Lung (tissue), 16 donors: ENCODE data around the gene ARID1B. TPM values are rescaled to one million over a fixed set of nuclear protein-coding genes. Genes with fewer than 3 reads are reported as not detected.
A peak's percentile ranks its signal among the peaks of the same experiment; 100 is the strongest.

ENCODE experiments used
- ATAC-seq: fragments of 200-7000 bp; cut with Tn5 transposase; one replicate; pipeline ENCODE4 v1.9.1; 2020; ENCODE audit warnings: moderate number of reproducible peaks; ENCODE audit not compliant: insufficient read depth, low FRiP score
- DNase-seq, 3 donors: peaks; one replicate each; pipeline ENCODE4 v3.0.0-alpha.2; 2013 to 2017
- H3K27ac ChIP-seq, 2 donors: one replicate each; pipeline ENCODE4 v1.5.1; 2013; ENCODE audit warnings: mild to moderate bottlenecking in 2 of 2, moderate library complexity in 2 of 2, control low read depth in 1 of 2, inconsistent platforms in 1 of 2, low read depth in 1 of 2, low read length in 1 of 2
- H3K27me3 ChIP-seq, 3 donors: one replicate each; pipeline ENCODE4 v1.5.1; 2013; ENCODE audit warnings: low read length in 2 of 3; ENCODE audit not compliant: control insufficient read depth in 3 of 3, insufficient read depth in 3 of 3
- H3K36me3 ChIP-seq, 4 donors: one replicate each; pipeline ENCODE4 v1.5.1; 2013; ENCODE audit warnings: low read length in 4 of 4, mild to moderate bottlenecking in 1 of 4, moderate library complexity in 1 of 4; ENCODE audit not compliant: control insufficient read depth in 4 of 4, insufficient read depth in 4 of 4
- H3K4me1 ChIP-seq, 5 donors: one replicate each; pipeline ENCODE4 v1.5.1; 2013; ENCODE audit warnings: low read length in 5 of 5, mild to moderate bottlenecking in 2 of 5, moderate library complexity in 1 of 5; ENCODE audit not compliant: control insufficient read depth in 5 of 5, insufficient read depth in 5 of 5
- H3K4me3 ChIP-seq: one replicate; pipeline ENCODE4 v1.5.1; 2013; ENCODE audit warnings: mild to moderate bottlenecking, control low read depth, moderate library complexity
- H3K9ac ChIP-seq, 2 donors: one replicate each; pipeline ENCODE4 v1.5.1; 2013; ENCODE audit warnings: low read length in 2 of 2, control low read depth in 1 of 2; ENCODE audit not compliant: insufficient read depth in 1 of 2
- H3K9me3 ChIP-seq, 4 donors: one replicate each; pipeline ENCODE4 v1.5.1; 2013; ENCODE audit warnings: low read length in 3 of 4, mild to moderate bottlenecking in 1 of 4, moderate library complexity in 1 of 4; ENCODE audit not compliant: control insufficient read depth in 4 of 4, insufficient read depth in 3 of 4
- CTCF ChIP-seq: IDR thresholded peaks from 2 replicates; pipeline ENCODE4 v1.5.1; 2012; ENCODE audit warnings: mild to moderate bottlenecking; ENCODE audit errors: control extremely low read depth, extremely low read depth
- WGBS, 2 donors: extraction: QIAGEN DNeasy Blood & Tissue Kit; methylation state at CpG; one replicate each; pipeline ENCODE4 v1.1.7; 2013; 5-methylcytosine and 5-hydroxymethylcytosine counted together
- long read RNA-seq, 5 donors: transcript quantifications; one replicate each; lab custom pipeline, GENCODE V29; 2026
- polyA plus RNA-seq, 2 donors: library from polyadenylated mRNA; stranded (reverse); fragments of 200-250 nt; gene quantifications; one replicate each; pipeline ENCODE4 v1.2.1, GENCODE V29; 2013
- total RNA-seq, 2 donors: library from RNA; depleted of rRNA in 1 of 2; stranded (reverse); fragments of >200 nt in 1 of 2; gene quantifications; one replicate each; pipeline ENCODE4 v1.2.1, GENCODE V29; 2014 to 2021
- donor health status: control.
- donor health status: control.
- donor health status: Bipolar disorder and iron deficiency.
- donor health status: healthy.
- donor health status: DM: yes; HTN: yes; CAD: no.

The ARID1B gene
- total RNA-seq, result 100 to 1,000 TPM in 1 of 2 donors, 10 to 100 TPM in 1; 82.0 to 239 TPM
- polyA plus RNA-seq, result 10 to 100 TPM; 10.5 to 19.7 TPM
- long read RNA-seq, donor 1, full-length matches to known transcripts, result 108 of 132 reads
- long read RNA-seq, donor 1, partial matches to known transcripts, result 24 of 132 reads
- long read RNA-seq, donor 1, other reads (novel, unspliced or antisense), result 0 of 132 reads
- long read RNA-seq, donor 2, full-length matches to known transcripts, result 39 of 45 reads
- long read RNA-seq, donor 2, partial matches to known transcripts, result 6 of 45 reads
- long read RNA-seq, donor 2, other reads (novel, unspliced or antisense), result 0 of 45 reads
- long read RNA-seq, donor 3, full-length matches to known transcripts, result 50 of 64 reads
- long read RNA-seq, donor 3, partial matches to known transcripts, result 14 of 64 reads
- long read RNA-seq, donor 3, other reads (novel, unspliced or antisense), result 0 of 64 reads
- long read RNA-seq, donor 4, full-length matches to known transcripts, result 44 of 49 reads
- long read RNA-seq, donor 4, partial matches to known transcripts, result 5 of 49 reads
- long read RNA-seq, donor 4, other reads (novel, unspliced or antisense), result 0 of 49 reads
- long read RNA-seq, donor 5, full-length matches to known transcripts, result 85 of 118 reads
- long read RNA-seq, donor 5, partial matches to known transcripts, result 33 of 118 reads
- long read RNA-seq, donor 5, other reads (novel, unspliced or antisense), result 0 of 118 reads

GRCh38 chr6:156776840-156777576 lies at the start of gene ARID1B:
ARID1B (plus strand) TSS chr6:156777378; CDS start chr6:156777681, 303 bp downstream.
- DNase-seq (peak; percentile 87 to 90 (median 90)), ATAC-seq (peak; percentile 64)
- WGBS, 2 donors, result 1% methylated on average over 61 to 65 of the region's 65 CpGs
- H3K9me3 ChIP-seq, result no peaks in the 10 kb centered on the region
- peak within 1 kb of the TSS; percentile 100 for H3K27ac ChIP-seq
- TF ChIP-seq CTCF, result no peak
- no peaks in the 10 kb centered on the region for H3K36me3 ChIP-seq
- H3K27me3 ChIP-seq, result no peaks in the 10 kb centered on the region
- peaks cover 0 to 38% (median 3%) of the 10 kb centered on the region in 5 donors for H3K4me1 ChIP-seq
- H3K9ac ChIP-seq, result peak within 1 kb of the TSS; percentile 57 to 96
- H3K4me3 ChIP-seq, result peak within 1 kb of the TSS; percentile 98

GRCh38 chr6:156727715-156728385 lies 49.3 kb upstream of the ARID1B start:
- Histone ChIP-seq H3K4me3 (no peak overlapping the region), H3K9ac (no peak overlapping the region), H3K36me3 (no peaks in the 10 kb centered on the region), H3K27ac (no peak overlapping the region), H3K9me3 (no peaks in the 10 kb centered on the region), H3K27me3 (peaks cover 0 to 3% (median 0%) of the 10 kb centered on the region in 3 donors), H3K4me1 (peaks cover 0 to 4% (median 0%) of the 10 kb centered on the region in 5 donors)
- WGBS, 2 donors, result 88% methylated on average over 5 of the region's 5 CpGs
- DNase-seq (peak in 1 of 3 donors; percentile 18), ATAC-seq (no peak)
- TF ChIP-seq CTCF, result no peak

GRCh38 chr6:156729248-156729647 lies 47.9 kb upstream of the ARID1B start:
- no peak for TF ChIP-seq CTCF
- Histone ChIP-seq H3K27me3 (peaks cover 0 to 3% (median 0%) of the 10 kb centered on the region in 3 donors), H3K4me3 (no peak overlapping the region), H3K27ac (no peak overlapping the region), H3K4me1 (peaks cover 0 to 4% (median 0%) of the 10 kb centered on the region in 5 donors), H3K9me3 (no peaks in the 10 kb centered on the region), H3K36me3 (no peaks in the 10 kb centered on the region), H3K9ac (no peak overlapping the region)
- no peak for DNase-seq
- 73 to 77% methylated on average over 2 of the region's 2 CpGs for WGBS, 2 donors
- ATAC-seq, result no peak
